ENCODE data around the gene ALDH4A1.
A peak's percentile ranks its signal among the peaks of the same experiment; 100 is the strongest.

ALDH4A1 gene

DNA sequence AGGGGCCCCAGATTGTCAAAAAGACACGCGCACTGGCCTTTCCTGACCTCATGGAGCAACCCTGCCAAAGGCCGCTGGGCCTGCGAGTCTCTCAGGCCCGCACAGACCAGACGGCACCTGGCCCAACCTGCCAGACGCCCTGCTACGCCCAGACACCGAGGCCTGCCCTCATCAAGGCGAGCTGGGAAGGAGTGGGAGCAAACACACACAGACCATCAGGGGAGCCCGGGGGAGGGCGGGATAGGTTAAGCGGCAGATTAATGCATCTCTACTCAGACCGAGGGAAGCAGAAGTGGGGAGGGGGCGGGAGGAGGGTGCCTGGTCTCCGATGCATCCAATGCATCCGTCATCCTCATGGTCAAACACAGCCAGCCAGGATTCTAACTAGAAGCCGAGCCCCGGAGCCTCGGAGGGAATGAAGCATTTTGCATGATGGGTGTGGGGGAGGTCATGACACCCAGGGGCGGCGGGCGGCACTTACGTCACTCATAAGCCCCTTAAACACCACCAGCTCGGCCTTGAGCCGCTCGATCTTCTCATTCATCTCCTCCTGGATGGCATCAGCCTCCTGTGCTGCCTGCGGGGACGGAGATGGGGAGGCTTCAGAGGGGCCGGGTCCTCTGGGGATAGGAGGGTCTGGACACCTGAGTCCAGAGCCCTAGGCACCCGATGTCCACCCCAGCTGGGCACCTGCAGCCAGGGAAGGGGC is 17.0 kb upstream of the ALDH4A1 start:
- H3K4me3 ChIP-seq (ENCODE audit: low read depth, low read length): no peak overlapping the region
- no peak for DNase-seq (ENCODE audit: low read depth, low spot score)
- in situ Hi-C loops (cut with HindIII; ENCODE audit: low sequenced_read_pairs): no loop called here
- no peak for TF ChIP-seq CTCF (IDR thresholded peaks at IDR 0.05; ENCODE audit: low read depth, low read length)

DNA sequence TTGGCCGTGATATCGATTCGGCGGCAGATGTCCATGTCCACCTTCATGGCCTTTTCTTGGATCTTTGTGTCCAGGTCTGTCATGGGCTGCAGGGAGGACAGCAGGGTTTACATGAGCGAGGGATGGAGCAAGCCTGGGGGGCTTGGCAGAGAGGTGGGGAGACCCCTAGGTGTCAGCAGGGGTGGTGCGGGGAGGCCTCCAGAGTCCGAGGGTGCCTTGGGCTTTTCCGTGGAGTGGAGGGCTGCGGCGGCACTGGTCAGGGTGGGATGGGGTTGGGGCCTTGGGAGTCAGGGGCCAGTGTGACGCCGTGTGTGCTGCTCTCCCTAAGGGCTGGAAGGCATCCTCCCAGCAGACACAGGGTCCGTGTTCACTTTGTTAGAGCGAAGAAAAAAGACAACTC is 16.1 kb upstream of the ALDH4A1 start:
- no peak for TF ChIP-seq CTCF (IDR thresholded peaks at IDR 0.05; ENCODE audit: low read depth, low read length)
- DNase-seq (ENCODE audit: low read depth, low spot score): no peak
- in situ Hi-C loops (cut with HindIII; ENCODE audit: low sequenced_read_pairs): no loop called here
- H3K4me3 ChIP-seq (ENCODE audit: low read depth, low read length): no peak overlapping the region

GRCh38 chr1:18917071-18917799 is 14.9 kb upstream of the ALDH4A1 start:
- no peak for DNase-seq (ENCODE audit: low read depth, low spot score)
- in situ Hi-C loops (cut with HindIII; ENCODE audit: low sequenced_read_pairs): no loop called here
- no peak overlapping the region for H3K4me3 ChIP-seq (ENCODE audit: low read depth, low read length)
- no peak for TF ChIP-seq CTCF (IDR thresholded peaks at IDR 0.05; ENCODE audit: low read depth, low read length)

- no peak for TF ChIP-seq CTCF (IDR thresholded peaks at IDR 0.05; ENCODE audit: low read depth, low read length)
- in situ Hi-C loops (cut with HindIII; ENCODE audit: low sequenced_read_pairs): no loop called here
Measured at GRCh38 chr1:18915341-18915740, 13.0 kb upstream of the ALDH4A1 start.

DNA sequence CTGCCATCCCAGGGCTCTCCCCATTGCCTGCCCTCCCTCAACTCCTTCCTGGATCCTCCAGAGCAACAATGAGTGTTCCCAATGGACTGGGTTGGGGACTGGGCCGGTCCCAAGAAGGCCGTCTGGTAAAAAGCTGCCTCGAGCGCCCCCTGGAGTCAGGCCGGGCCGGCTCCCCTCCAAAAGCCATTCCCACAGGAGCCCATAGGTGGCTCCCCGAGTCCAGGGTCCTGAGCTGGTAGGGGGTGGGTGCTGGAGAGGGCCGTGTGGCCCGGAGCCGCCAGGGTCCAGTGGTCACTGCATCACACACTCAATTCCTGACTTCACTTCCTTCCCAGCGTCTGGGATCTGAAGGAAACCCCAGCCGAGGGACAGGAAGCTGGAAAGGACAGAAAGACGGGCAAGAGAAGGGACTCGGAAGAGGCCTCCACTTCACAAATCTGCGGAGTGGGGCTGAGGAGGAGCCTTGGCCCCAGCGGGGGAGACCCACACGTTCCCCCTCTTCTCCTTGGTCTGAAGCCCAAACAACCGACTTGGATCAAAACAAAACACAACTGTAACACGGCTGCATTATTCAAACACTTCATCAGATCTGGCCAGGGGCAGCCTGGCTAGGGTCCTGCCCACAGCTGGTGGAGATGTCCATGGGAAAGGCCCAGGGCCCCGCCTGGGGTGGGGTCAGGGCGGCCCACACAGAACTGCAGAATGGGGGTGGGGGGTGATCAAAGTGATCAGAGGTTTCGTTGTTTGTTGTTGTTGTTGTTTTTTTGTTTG is 10.9 kb upstream of the ALDH4A1 start:
- TF ChIP-seq CTCF (IDR thresholded peaks at IDR 0.05; ENCODE audit: low read depth, low read length): peak; percentile 100
- no peak overlapping the region for H3K4me3 ChIP-seq (ENCODE audit: low read depth, low read length)
- in situ Hi-C loops (cut with HindIII; ENCODE audit: low sequenced_read_pairs): no loop called here
- peak; percentile 78 for DNase-seq (ENCODE audit: low read depth, low spot score)

More at GRCh38 chr1:18915341-18915740, 13.0 kb upstream of the ALDH4A1 start:
- DNase-seq (ENCODE audit: low read depth, low spot score): no peak
- H3K4me3 ChIP-seq (ENCODE audit: low read depth, low read length): no peak overlapping the region

DNA sequence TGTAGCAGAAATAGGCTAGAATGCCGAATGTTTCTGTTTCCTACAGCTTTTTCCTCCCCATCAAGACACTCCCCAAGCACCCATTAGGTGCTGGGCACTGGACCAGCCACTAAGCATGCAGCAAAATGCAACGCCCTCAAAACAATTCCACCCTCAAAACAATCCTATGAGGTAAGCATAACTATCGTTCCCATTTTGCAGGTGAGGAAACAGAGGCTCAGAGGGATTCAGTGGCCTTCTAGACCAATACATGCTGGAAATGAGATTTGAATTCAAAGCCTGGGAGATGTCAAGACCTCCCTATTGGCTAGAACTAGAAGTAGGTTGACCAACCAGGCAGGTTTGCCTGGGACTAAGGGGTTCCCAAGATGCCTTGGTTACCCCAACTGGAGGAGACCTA is 10.2 kb upstream of the ALDH4A1 start:
- no peak for DNase-seq (ENCODE audit: low read depth, low spot score)
- in situ Hi-C loops (cut with HindIII; ENCODE audit: low sequenced_read_pairs): no loop called here
- TF ChIP-seq CTCF (IDR thresholded peaks at IDR 0.05; ENCODE audit: low read depth, low read length): no peak
- no peak overlapping the region for H3K4me3 ChIP-seq (ENCODE audit: low read depth, low read length)

Measured in astrocyte of the spinal cord (primary cell).